Mucosa of stomach (tissue), 1 donor: ENCODE data around the gene MAP3K21.
A peak's percentile ranks its signal among the peaks of the same experiment; 100 is the strongest.

Experiments used
- H3K27me3 ChIP-seq: one replicate; pipeline ENCODE4 v1.7.0; 2013; ENCODE audit warnings: mild to moderate bottlenecking, low read length; ENCODE audit not compliant: control insufficient read depth, insufficient read depth
- H3K36me3 ChIP-seq: one replicate; pipeline ENCODE4 v1.7.0; 2013; ENCODE audit warnings: low read length; ENCODE audit not compliant: control insufficient read depth, insufficient read depth
- H3K4me1 ChIP-seq: one replicate; pipeline ENCODE4 v1.7.0; 2013; ENCODE audit warnings: mild to moderate bottlenecking, low read length; ENCODE audit not compliant: control insufficient read depth, insufficient read depth
- H3K4me3 ChIP-seq: one replicate; pipeline ENCODE4 v1.7.0; 2013; ENCODE audit warnings: low read length
- H3K9ac ChIP-seq: one replicate; pipeline ENCODE4 v1.7.0; 2013; ENCODE audit warnings: mild to moderate bottlenecking, low read length, moderate library complexity
- H3K9me3 ChIP-seq: one replicate; pipeline ENCODE4 v1.7.0; 2013; ENCODE audit warnings: mild to moderate bottlenecking, low read length, moderate library complexity; ENCODE audit not compliant: control insufficient read depth
- donor health status: Pancreatic carcinoma.

Gene MAP3K21

GRCh38 chr1:233347338-233347737 is 19.8 kb downstream of the MAP3K21 start:
- Histone ChIP-seq H3K9ac (no peak overlapping the region), H3K9me3 (no peaks in the 10 kb centered on the region), H3K27me3 (no peaks in the 10 kb centered on the region), H3K36me3 (no peaks in the 10 kb centered on the region), H3K4me3 (no peak overlapping the region), H3K4me1 (peaks cover 3% of the 10 kb centered on the region)

- no peaks in the 10 kb centered on the region for H3K9me3 ChIP-seq
- no peaks in the 10 kb centered on the region for H3K4me1 ChIP-seq
- no peak overlapping the region for H3K4me3 ChIP-seq
- H3K36me3 ChIP-seq, result no peaks in the 10 kb centered on the region
- H3K9ac ChIP-seq, result no peak overlapping the region
- H3K27me3 ChIP-seq, result no peaks in the 10 kb centered on the region
Observed at GRCh38 chr1:233349137-233349536, 21.6 kb downstream of the MAP3K21 start.

- H3K4me3 ChIP-seq, result no peak overlapping the region
- H3K9me3 ChIP-seq, result no peaks in the 10 kb centered on the region
- no peak overlapping the region for H3K9ac ChIP-seq
- peaks cover 4% of the 10 kb centered on the region for H3K4me1 ChIP-seq
- no peaks in the 10 kb centered on the region for H3K36me3 ChIP-seq
- no peaks in the 10 kb centered on the region for H3K27me3 ChIP-seq
Observed at GRCh38 chr1:233354983-233355382, 27.5 kb downstream of the MAP3K21 start.

GRCh38 chr1:233355841-233356704 is 28.5 kb downstream of the MAP3K21 start:
- Histone ChIP-seq H3K36me3 (no peaks in the 10 kb centered on the region), H3K9ac (no peak overlapping the region), H3K9me3 (no peaks in the 10 kb centered on the region), H3K4me3 (no peak overlapping the region), H3K27me3 (no peaks in the 10 kb centered on the region), H3K4me1 (peaks cover 11% of the 10 kb centered on the region)

- Histone ChIP-seq H3K36me3 (no peaks in the 10 kb centered on the region), H3K4me3 (no peak overlapping the region), H3K27me3 (no peaks in the 10 kb centered on the region), H3K9ac (no peak overlapping the region), H3K4me1 (peaks cover 11% of the 10 kb centered on the region), H3K9me3 (no peaks in the 10 kb centered on the region)
Observed at GRCh38 chr1:233356705-233356987, 29.1 kb downstream of the MAP3K21 start.

DNA sequence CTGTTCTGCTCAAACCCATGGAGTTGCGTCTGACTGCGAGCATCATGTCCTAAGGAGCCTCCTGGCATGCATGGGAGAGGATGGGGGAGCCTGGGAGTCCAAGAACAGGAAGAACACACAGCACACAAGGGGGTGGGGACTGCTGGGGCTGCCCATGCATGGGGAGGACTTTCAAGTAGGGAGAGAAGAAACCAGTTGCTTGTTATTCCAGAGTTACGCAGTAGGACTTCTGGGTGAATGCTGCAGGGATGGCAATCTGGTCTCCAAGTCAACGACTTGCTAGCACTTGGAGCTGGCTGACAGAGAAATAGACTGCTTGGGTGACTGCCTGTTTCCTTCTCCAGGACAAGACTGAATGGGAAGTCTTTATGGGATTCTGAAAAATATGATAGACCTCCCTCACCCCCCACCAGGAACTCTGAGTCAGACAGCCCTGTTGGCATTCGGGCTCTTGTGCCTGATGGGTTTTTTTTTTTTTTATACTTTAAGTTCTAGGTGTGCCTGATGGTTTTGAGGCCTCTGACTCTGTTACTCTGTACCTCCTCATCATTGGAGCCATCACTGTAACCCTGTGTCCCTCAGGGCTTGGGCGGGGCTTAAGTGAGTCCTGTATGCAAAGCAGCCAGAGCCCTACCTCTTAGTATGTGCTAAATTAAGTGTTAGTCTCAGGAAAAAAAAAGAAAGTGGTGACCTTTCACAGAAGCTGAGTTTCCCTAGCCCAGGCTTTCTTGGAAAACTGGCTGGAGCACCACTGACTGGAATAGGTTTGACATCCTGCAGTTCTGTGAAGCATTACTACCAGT is 30.3 kb downstream of the MAP3K21 start:
- Histone ChIP-seq H3K9me3 (no peaks in the 10 kb centered on the region), H3K27me3 (no peaks in the 10 kb centered on the region), H3K9ac (no peak overlapping the region), H3K4me3 (no peak overlapping the region), H3K4me1 (peaks cover 11% of the 10 kb centered on the region), H3K36me3 (no peaks in the 10 kb centered on the region)

DNA sequence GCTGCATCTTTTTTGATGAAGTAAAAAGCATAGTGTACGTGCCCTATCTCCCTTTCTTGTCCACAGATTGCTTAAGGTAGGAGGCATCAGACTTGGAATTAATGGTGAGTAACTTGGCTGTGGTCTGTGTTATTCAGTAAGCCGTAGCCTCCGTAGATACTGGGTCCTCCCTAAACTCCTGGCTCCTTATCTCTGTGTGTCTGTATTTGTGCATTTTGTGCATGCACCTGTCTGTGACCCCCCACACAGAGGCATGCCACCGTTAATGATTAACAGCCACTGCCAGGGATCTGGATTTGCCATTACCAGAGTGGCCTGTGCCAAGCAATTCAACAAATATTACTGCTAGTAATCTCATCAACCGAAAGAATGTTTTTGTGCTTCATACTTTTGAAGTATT is 31.9 kb downstream of the MAP3K21 start:
- no peaks in the 10 kb centered on the region for H3K36me3 ChIP-seq
- H3K4me1 ChIP-seq, result peaks cover 11% of the 10 kb centered on the region
- H3K9me3 ChIP-seq, result no peaks in the 10 kb centered on the region
- H3K4me3 ChIP-seq, result no peak overlapping the region
- H3K27me3 ChIP-seq, result no peaks in the 10 kb centered on the region
- no peak overlapping the region for H3K9ac ChIP-seq

GRCh38 chr1:233359905-233360304 is 32.4 kb downstream of the MAP3K21 start:
- Histone ChIP-seq H3K27me3 (no peaks in the 10 kb centered on the region), H3K9me3 (no peaks in the 10 kb centered on the region), H3K36me3 (no peaks in the 10 kb centered on the region), H3K9ac (no peak overlapping the region), H3K4me3 (no peak overlapping the region), H3K4me1 (peaks cover 11% of the 10 kb centered on the region)

- no peak overlapping the region for H3K4me3 ChIP-seq
- H3K27me3 ChIP-seq, result no peaks in the 10 kb centered on the region
- H3K9me3 ChIP-seq, result no peaks in the 10 kb centered on the region
- peaks cover 11% of the 10 kb centered on the region for H3K4me1 ChIP-seq
- no peaks in the 10 kb centered on the region for H3K36me3 ChIP-seq
- H3K9ac ChIP-seq, result peak overlapping the region; percentile 9
Observed at GRCh38 chr1:233360525-233361102, 33.1 kb downstream of the MAP3K21 start.

GRCh38 chr1:233361876-233362275 is 34.4 kb downstream of the MAP3K21 start:
- H3K36me3 ChIP-seq, result no peaks in the 10 kb centered on the region
- H3K27me3 ChIP-seq, result no peaks in the 10 kb centered on the region
- no peaks in the 10 kb centered on the region for H3K9me3 ChIP-seq
- H3K9ac ChIP-seq, result no peak overlapping the region
- H3K4me3 ChIP-seq, result no peak overlapping the region
- peaks cover 11% of the 10 kb centered on the region for H3K4me1 ChIP-seq

DNA sequence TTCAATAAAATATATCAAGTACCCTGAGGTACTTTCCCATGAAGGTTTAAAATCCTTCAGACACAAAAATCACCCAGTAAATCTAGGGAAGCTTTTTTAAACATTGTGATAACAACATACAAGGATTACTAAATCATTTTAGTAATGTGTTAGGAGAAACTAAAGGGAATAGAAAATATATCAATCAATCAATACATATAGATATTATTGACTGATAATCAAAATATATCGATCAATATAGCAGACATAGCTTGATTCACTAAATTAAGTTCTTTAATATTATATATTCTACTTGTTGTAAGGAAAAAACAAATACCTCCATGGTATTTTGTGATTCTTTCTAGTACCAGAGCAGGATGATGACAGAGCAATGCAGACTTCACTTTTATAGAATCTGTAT is 35.2 kb downstream of the MAP3K21 start:
- no peak overlapping the region for H3K4me3 ChIP-seq
- peaks cover 11% of the 10 kb centered on the region for H3K4me1 ChIP-seq
- no peaks in the 10 kb centered on the region for H3K36me3 ChIP-seq
- H3K9me3 ChIP-seq, result no peaks in the 10 kb centered on the region
- no peaks in the 10 kb centered on the region for H3K27me3 ChIP-seq
- H3K9ac ChIP-seq, result no peak overlapping the region

DNA sequence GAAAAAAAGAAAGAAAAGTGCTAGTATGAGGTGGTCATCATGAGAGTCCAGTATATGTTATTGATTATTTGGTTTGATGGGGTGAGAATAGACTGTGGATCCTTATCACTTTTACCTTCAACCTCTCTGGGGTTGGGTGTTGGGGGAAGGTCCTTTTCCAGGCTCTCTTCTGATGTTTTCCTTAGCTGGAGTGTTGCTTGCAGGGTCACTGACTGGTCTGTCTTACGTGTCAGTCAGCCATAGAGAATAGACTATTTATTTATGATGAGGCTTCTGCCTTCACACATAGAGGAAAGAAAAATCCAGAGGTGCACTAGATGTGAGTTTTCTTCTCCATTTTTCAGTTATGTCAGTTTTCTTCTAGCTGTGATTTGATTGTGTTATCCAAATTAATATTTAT is 36.5 kb downstream of the MAP3K21 start:
- Histone ChIP-seq H3K4me1 (peaks cover 11% of the 10 kb centered on the region), H3K36me3 (no peaks in the 10 kb centered on the region), H3K9ac (no peak overlapping the region), H3K9me3 (no peaks in the 10 kb centered on the region), H3K4me3 (no peak overlapping the region), H3K27me3 (no peaks in the 10 kb centered on the region)
